Suprapubic skin (tissue), 4 donors: Measurements from ENCODE around the gene CLBA1.

Experiments
- CTCF ChIP-seq, 2 donors: fragments of 200-600 bp in 1 of 2; fragments of 450-650 bp in 1 of 2; sonication (generic) in 1 of 2; IDR thresholded peaks; one replicate each; pipeline ENCODE4 v1.5.1; 2016 to 2019; ENCODE audit warnings: antibody characterized with exemption in 2 of 2, mild to moderate bottlenecking in 1 of 2, moderate library complexity in 1 of 2
- EP300 ChIP-seq: sonication (generic); formaldehyde crosslinking; IDR thresholded peaks from one replicate; pipeline ENCODE4 v1.6.1; 2017; ENCODE audit warnings: antibody characterized with exemption
- POLR2A ChIP-seq, 2 donors: fragments of 450-650 bp; IDR thresholded peaks; one replicate each; pipeline ENCODE4 v1.6.1; 2017; ENCODE audit warnings: antibody characterized with exemption in 2 of 2, mild to moderate bottlenecking in 2 of 2, moderate library complexity in 2 of 2
- POLR2AphosphoS5 ChIP-seq, 3 donors: sonication (generic); formaldehyde crosslinking; IDR thresholded peaks; one replicate each; pipeline ENCODE4 v1.6.1; 2017; ENCODE audit warnings: antibody characterized with exemption in 3 of 3

DNA sequence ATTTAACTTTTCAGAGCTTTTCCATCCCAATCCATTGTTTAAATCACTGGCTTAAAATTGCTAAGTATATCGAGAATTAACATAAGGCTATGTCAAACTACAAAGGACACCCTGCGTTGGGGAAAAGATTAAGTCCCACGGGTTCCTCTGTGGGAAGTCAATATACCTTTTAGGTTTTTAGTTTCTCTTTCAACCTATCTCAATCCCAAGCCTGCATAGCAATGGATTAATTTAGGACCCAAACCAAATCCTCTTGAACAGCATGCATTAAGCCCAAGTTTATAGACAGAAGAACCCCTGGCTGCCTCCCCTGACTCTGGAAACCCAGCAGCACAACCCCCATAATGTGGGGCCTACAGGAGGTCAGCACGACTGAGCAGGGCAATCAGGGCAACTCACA lies 29.0 kb downstream of the CLBA1 start:
- TF ChIP-seq CTCF (IDR thresholded peaks at IDR 0.05), result no peak
- no peak for TF ChIP-seq POLR2A (IDR thresholded peaks at IDR 0.05)
- no peak for TF ChIP-seq POLR2AphosphoS5 (IDR thresholded peaks at IDR 0.05)
- TF ChIP-seq EP300, result no peak
